ENCODE measurements around the gene GPI. TPM values are rescaled to one million over a fixed set of nuclear protein-coding genes. Genes with fewer than 3 reads are reported as not detected.
A peak's percentile ranks its signal among the peaks of the same experiment; 100 is the strongest.

Gene GPI
- polyA plus RNA-seq, 1 donor (not counting 4 experiments of a cell fraction or from before 2014, with no cell fraction given), result 123 TPM

- Histone ChIP-seq H3K27me3 (ENCODE audit: control insufficient read depth, extremely low read depth, insufficient read depth, low read length) (no peaks in the 10 kb centered on the region), H3K79me2 (ENCODE audit: control insufficient read depth, insufficient read depth, low read length) (peaks cover 27% of the 10 kb centered on the region), H3K9ac (ENCODE audit: control insufficient read depth, extremely low read depth, insufficient read depth, low read length) (no peak overlapping the region), H3K9me3 (ENCODE audit: control insufficient read depth, low read depth, low read length) (no peaks in the 10 kb centered on the region), H3K9me1 (ENCODE audit: control insufficient read depth, extremely low read depth, insufficient read depth, low read length) (no peaks in the 10 kb centered on the region), H3K4me1 (ENCODE audit: control insufficient read depth, extremely low read depth, insufficient read depth, low read length) (peaks cover 13% of the 10 kb centered on the region), H4K20me1 (ENCODE audit: control insufficient read depth, extremely low read depth, insufficient read depth, low read length) (peaks cover 13% of the 10 kb centered on the region), H3K4me3 (ENCODE audit: control insufficient read depth in 2 of 3, extremely low read depth in 1 of 3, insufficient read depth in 2 of 3, low read depth in 1 of 3, low read length in 3 of 3) (no peak overlapping the region), H3K4me2 (ENCODE audit: control insufficient read depth, extremely low read depth, insufficient read depth, low read depth, low read length) (no peak overlapping the region), H3K27ac (ENCODE audit: control insufficient read depth, insufficient read depth, low read length) (no peak overlapping the region), H2AFZ (ENCODE audit: control insufficient read depth, low read length) (no peak overlapping the region), H3K36me3 (ENCODE audit: control insufficient read depth in 2 of 2, extremely low read depth in 1 of 2, insufficient read depth in 2 of 2, low read length in 2 of 2) (peaks cover 2 to 3% of the 10 kb centered on the region in 2 experiments)
- no peak for DNase-seq (ENCODE audit: low read depth, low spot score)
- dilution Hi-C loops (cut with MboI; ENCODE audit: extremely low pct_ligation_motif_present, low sequenced_read_pairs), result no loop called here
- TF ChIP-seq, protein P1, sequence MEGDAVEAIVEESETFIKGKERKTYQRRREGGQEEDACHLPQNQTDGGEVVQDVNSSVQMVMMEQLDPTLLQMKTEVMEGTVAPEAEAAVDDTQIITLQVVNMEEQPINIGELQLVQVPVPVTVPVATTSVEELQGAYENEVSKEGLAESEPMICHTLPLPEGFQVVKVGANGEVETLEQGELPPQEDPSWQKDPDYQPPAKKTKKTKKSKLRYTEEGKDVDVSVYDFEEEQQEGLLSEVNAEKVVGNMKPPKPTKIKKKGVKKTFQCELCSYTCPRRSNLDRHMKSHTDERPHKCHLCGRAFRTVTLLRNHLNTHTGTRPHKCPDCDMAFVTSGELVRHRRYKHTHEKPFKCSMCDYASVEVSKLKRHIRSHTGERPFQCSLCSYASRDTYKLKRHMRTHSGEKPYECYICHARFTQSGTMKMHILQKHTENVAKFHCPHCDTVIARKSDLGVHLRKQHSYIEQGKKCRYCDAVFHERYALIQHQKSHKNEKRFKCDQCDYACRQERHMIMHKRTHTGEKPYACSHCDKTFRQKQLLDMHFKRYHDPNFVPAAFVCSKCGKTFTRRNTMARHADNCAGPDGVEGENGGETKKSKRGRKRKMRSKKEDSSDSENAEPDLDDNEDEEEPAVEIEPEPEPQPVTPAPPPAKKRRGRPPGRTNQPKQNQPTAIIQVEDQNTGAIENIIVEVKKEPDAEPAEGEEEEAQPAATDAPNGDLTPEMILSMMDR (optimal IDR thresholded peaks at IDR 0.05 in 1 of 3, IDR thresholded peaks at IDR 0.05 in 1 of 3, conservative IDR thresholded peaks at IDR 0.05 in 1 of 3; ENCODE audit: extremely low read depth in 1 of 3, insufficient read depth in 2 of 3, low read length in 3 of 3), result no peak
- no peak for TF ChIP-seq EZH2 (IDR thresholded peaks at IDR 0.05; ENCODE audit: low read length)
- no peak for FAIRE-seq
These were observed 61.2 kb downstream of the GPI start for GRCh38 chr19:34426096-34426661.

- Histone ChIP-seq H3K79me2 (ENCODE audit: control insufficient read depth, insufficient read depth, low read length) (peaks cover 52% of the 10 kb centered on the region), H2AFZ (ENCODE audit: control insufficient read depth, low read length) (peak overlapping the region; percentile 69)
These were observed 63.7 kb downstream of the GPI start for GRCh38 chr19:34428549-34429285.

More at GRCh38 chr19:34428549-34429285, 63.7 kb downstream of the GPI start:
- Histone ChIP-seq H3K4me3 (ENCODE audit: control insufficient read depth in 2 of 3, extremely low read depth in 1 of 3, insufficient read depth in 2 of 3, low read depth in 1 of 3, low read length in 3 of 3) (peak overlapping the region; percentile 84 to 98 (median 92)), H3K9ac (ENCODE audit: control insufficient read depth, extremely low read depth, insufficient read depth, low read length) (peak overlapping the region; percentile 87), H3K9me1 (ENCODE audit: control insufficient read depth, extremely low read depth, insufficient read depth, low read length) (no peaks in the 10 kb centered on the region), H3K36me3 (ENCODE audit: control insufficient read depth in 2 of 2, extremely low read depth in 1 of 2, insufficient read depth in 2 of 2, low read length in 2 of 2) (peaks cover 2 to 11% of the 10 kb centered on the region in 2 experiments), H3K27me3 (ENCODE audit: control insufficient read depth, extremely low read depth, insufficient read depth, low read length) (no peaks in the 10 kb centered on the region), H3K27ac (ENCODE audit: control insufficient read depth, insufficient read depth, low read length) (peak overlapping the region; percentile 77), H3K4me2 (ENCODE audit: control insufficient read depth, extremely low read depth, insufficient read depth, low read depth, low read length) (peak overlapping the region; percentile 88), H3K9me3 (ENCODE audit: control insufficient read depth, low read depth, low read length) (no peaks in the 10 kb centered on the region), H4K20me1 (ENCODE audit: control insufficient read depth, extremely low read depth, insufficient read depth, low read length) (peaks cover 13% of the 10 kb centered on the region), H3K4me1 (ENCODE audit: control insufficient read depth, extremely low read depth, insufficient read depth, low read length) (peaks cover 13% of the 10 kb centered on the region)
- TF ChIP-seq EZH2 (IDR thresholded peaks at IDR 0.05; ENCODE audit: low read length), result no peak
- TF ChIP-seq, protein P1 (optimal IDR thresholded peaks at IDR 0.05 in 1 of 3, IDR thresholded peaks at IDR 0.05 in 1 of 3, conservative IDR thresholded peaks at IDR 0.05 in 1 of 3; ENCODE audit: extremely low read depth in 1 of 3, insufficient read depth in 2 of 3, low read length in 3 of 3), result no peak
- dilution Hi-C loops (cut with MboI; ENCODE audit: extremely low pct_ligation_motif_present, low sequenced_read_pairs), result no loop called here
- DNase-seq (ENCODE audit: low read depth, low spot score) (no peak), FAIRE-seq (no peak)
